ENCODE results near the gene HOXA3.

DNA sequence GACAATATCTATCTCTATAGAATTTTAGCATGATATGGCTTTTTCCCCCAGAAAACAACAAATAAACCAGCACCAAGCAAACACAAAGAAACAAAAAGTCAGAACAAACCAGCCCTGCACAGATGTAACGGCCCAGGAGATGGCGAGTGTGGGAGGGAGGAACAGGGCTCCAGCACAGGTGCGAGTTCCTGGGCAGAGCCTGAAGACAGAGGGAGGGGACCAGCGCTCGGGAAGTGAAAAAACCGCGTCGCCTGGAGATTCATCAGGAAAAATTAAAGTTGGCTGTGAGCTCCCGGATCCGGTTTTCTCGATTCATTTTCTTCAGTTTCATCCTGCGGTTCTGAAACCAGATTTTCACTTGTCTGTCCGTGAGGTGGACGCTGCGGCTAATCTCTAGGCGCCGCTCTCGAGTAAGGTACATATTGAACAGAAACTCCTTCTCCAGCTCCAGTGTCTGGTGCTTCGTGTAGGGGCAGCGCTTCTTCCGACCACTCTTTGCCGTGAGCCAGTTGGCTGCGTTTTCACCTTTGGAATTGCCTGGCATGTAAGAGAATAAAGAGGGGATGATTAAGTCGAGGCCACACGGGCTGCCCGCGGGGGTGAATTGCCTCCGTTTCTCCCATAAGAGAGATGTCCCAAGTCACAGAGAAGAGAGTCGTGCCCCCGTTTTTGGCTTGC lies 19.4 kb upstream of the HOXA3 start:
- TF ChIP-seq, protein P1, sequence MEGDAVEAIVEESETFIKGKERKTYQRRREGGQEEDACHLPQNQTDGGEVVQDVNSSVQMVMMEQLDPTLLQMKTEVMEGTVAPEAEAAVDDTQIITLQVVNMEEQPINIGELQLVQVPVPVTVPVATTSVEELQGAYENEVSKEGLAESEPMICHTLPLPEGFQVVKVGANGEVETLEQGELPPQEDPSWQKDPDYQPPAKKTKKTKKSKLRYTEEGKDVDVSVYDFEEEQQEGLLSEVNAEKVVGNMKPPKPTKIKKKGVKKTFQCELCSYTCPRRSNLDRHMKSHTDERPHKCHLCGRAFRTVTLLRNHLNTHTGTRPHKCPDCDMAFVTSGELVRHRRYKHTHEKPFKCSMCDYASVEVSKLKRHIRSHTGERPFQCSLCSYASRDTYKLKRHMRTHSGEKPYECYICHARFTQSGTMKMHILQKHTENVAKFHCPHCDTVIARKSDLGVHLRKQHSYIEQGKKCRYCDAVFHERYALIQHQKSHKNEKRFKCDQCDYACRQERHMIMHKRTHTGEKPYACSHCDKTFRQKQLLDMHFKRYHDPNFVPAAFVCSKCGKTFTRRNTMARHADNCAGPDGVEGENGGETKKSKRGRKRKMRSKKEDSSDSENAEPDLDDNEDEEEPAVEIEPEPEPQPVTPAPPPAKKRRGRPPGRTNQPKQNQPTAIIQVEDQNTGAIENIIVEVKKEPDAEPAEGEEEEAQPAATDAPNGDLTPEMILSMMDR (IDR thresholded peaks at IDR 0.05) = no peak
- no peak for TF ChIP-seq POLR2A (IDR thresholded peaks at IDR 0.05)

Data from lower leg skin (tissue), 3 donors.